Measurements from ENCODE around the gene PARVG.

PARVG gene

DNA sequence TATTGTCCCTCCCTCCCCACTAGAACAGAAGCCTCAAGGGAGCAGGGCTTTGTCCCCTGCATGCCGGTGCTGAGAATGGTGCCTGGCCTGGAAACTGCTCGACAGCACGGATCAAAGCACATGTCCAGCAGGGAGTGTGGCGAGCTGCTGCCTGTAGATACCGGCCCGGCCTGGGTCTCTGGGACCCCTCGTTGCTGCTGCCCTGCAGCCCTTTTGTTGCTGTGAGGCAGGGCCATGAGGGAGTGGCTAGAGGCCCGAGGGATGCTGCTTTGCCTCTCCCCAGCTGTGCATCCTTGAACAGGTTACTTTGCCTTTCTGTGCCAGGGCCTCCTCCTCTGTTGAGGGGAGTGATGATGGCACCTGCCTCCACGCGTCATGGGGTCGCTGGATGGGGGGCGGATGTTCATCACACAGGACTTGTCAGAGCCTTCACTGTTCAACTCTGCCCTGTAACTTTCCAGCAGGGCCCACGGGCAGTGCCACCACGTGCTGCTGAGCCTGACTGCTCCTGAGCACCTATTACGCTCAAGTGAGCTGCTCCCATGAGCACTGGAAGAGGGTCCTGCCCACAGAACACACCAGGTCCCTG lies 15.3 kb upstream of the PARVG start:
- H3K4me1 ChIP-seq (ENCODE audit: control insufficient read depth, insufficient read depth, low read length): peaks cover 2% of the 10 kb centered on the region
- no peak for DNase-seq (ENCODE audit: low read depth, low spot score)
- no peaks in the 10 kb centered on the region for H3K36me3 ChIP-seq (ENCODE audit: control insufficient read depth, insufficient read depth, low read length)
- no CpG with 5 or more reads among the region's 15 CpGs for WGBS (ENCODE audit: insufficient coverage, insufficient read length)
- no peaks in the 10 kb centered on the region for H3K9me3 ChIP-seq (ENCODE audit: control insufficient read depth, insufficient read depth, low read length)
- H3K27me3 ChIP-seq (ENCODE audit: control insufficient read depth, insufficient read depth, low read length): no peaks in the 10 kb centered on the region
- no peak overlapping the region for H3K27ac ChIP-seq (ENCODE audit: low read length)
- no peak overlapping the region for H3K4me3 ChIP-seq (ENCODE audit: low read length)

GRCh38 chr22:44166498-44167276 lies 14.0 kb upstream of the PARVG start:
- peaks cover 4% of the 10 kb centered on the region for H3K4me1 ChIP-seq (ENCODE audit: control insufficient read depth, insufficient read depth, low read length)
- no peak for DNase-seq (ENCODE audit: low read depth, low spot score)
- H3K27me3 ChIP-seq (ENCODE audit: control insufficient read depth, insufficient read depth, low read length): no peaks in the 10 kb centered on the region
- H3K9me3 ChIP-seq (ENCODE audit: control insufficient read depth, insufficient read depth, low read length): no peaks in the 10 kb centered on the region
- H3K27ac ChIP-seq (ENCODE audit: low read length): no peak overlapping the region
- no CpG with 5 or more reads among the region's 20 CpGs for WGBS (ENCODE audit: insufficient coverage, insufficient read length)
- no peaks in the 10 kb centered on the region for H3K36me3 ChIP-seq (ENCODE audit: control insufficient read depth, insufficient read depth, low read length)
- no peak overlapping the region for H3K4me3 ChIP-seq (ENCODE audit: low read length)

GRCh38 chr22:44167501-44167900 lies 13.2 kb upstream of the PARVG start:
- H3K27me3 ChIP-seq (ENCODE audit: control insufficient read depth, insufficient read depth, low read length): no peaks in the 10 kb centered on the region
- no peaks in the 10 kb centered on the region for H3K9me3 ChIP-seq (ENCODE audit: control insufficient read depth, insufficient read depth, low read length)
- no CpG with 5 or more reads among the region's 12 CpGs for WGBS (ENCODE audit: insufficient coverage, insufficient read length)
- no peak overlapping the region for H3K4me3 ChIP-seq (ENCODE audit: low read length)
- peaks cover 5% of the 10 kb centered on the region for H3K4me1 ChIP-seq (ENCODE audit: control insufficient read depth, insufficient read depth, low read length)
- no peak overlapping the region for H3K27ac ChIP-seq (ENCODE audit: low read length)
- DNase-seq (ENCODE audit: low read depth, low spot score): no peak
- no peaks in the 10 kb centered on the region for H3K36me3 ChIP-seq (ENCODE audit: control insufficient read depth, insufficient read depth, low read length)

DNA sequence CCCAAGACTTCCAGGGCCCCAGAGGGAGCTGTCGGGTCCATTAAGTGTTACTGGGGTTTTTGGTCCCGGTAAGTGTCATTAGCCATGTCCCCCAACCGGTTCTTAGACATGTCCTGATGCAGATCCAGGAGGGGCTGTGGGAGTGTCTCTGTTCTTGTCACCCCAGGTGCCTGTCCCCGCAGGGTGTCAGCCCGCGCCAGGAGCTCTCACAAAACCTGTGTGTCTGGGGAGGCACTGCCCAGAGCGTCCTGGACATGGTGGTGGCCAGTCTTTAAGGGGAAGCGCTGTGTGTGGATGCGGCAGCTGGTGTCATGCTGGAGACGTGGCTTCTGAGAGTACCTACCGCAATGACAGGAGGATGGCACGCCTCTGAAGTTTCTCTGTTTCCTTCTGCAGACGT lies 12.5 kb upstream of the PARVG start:
- Histone ChIP-seq H3K27ac (ENCODE audit: low read length) (no peak overlapping the region), H3K4me1 (ENCODE audit: control insufficient read depth, insufficient read depth, low read length) (peaks cover 5% of the 10 kb centered on the region), H3K27me3 (ENCODE audit: control insufficient read depth, insufficient read depth, low read length) (no peaks in the 10 kb centered on the region), H3K36me3 (ENCODE audit: control insufficient read depth, insufficient read depth, low read length) (no peaks in the 10 kb centered on the region), H3K4me3 (ENCODE audit: low read length) (no peak overlapping the region), H3K9me3 (ENCODE audit: control insufficient read depth, insufficient read depth, low read length) (no peaks in the 10 kb centered on the region)
- no peak for DNase-seq (ENCODE audit: low read depth, low spot score)
- WGBS (ENCODE audit: insufficient coverage, insufficient read length): no CpG with 5 or more reads among the region's 13 CpGs

- no peak for DNase-seq (ENCODE audit: low read depth, low spot score)
These were observed 10.3 kb upstream of the PARVG start for GRCh38 chr22:44170470-44170869.

GRCh38 chr22:44171561-44171960 lies 9.2 kb upstream of the PARVG start:
- H3K4me3 ChIP-seq (ENCODE audit: low read length): no peak overlapping the region
- WGBS (ENCODE audit: insufficient coverage, insufficient read length): no CpG with 5 or more reads among the region's 6 CpGs

More at GRCh38 chr22:44170470-44170869, 10.3 kb upstream of the PARVG start:
- Histone ChIP-seq H3K36me3 (ENCODE audit: control insufficient read depth, insufficient read depth, low read length) (no peaks in the 10 kb centered on the region), H3K27ac (ENCODE audit: low read length) (no peak overlapping the region), H3K4me1 (ENCODE audit: control insufficient read depth, insufficient read depth, low read length) (peaks cover 5% of the 10 kb centered on the region), H3K27me3 (ENCODE audit: control insufficient read depth, insufficient read depth, low read length) (no peaks in the 10 kb centered on the region), H3K4me3 (ENCODE audit: low read length) (no peak overlapping the region), H3K9me3 (ENCODE audit: control insufficient read depth, insufficient read depth, low read length) (no peaks in the 10 kb centered on the region)
- WGBS (ENCODE audit: insufficient coverage, insufficient read length): no CpG with 5 or more reads among the region's 11 CpGs

GRCh38 chr22:44172370-44173108 lies 8.2 kb upstream of the PARVG start:
- no CpG with 5 or more reads among the region's 22 CpGs for WGBS (ENCODE audit: insufficient coverage, insufficient read length)
- Histone ChIP-seq H3K27ac (ENCODE audit: low read length) (no peak overlapping the region), H3K36me3 (ENCODE audit: control insufficient read depth, insufficient read depth, low read length) (no peaks in the 10 kb centered on the region), H3K27me3 (ENCODE audit: control insufficient read depth, insufficient read depth, low read length) (no peaks in the 10 kb centered on the region), H3K4me3 (ENCODE audit: low read length) (no peak overlapping the region), H3K4me1 (ENCODE audit: control insufficient read depth, insufficient read depth, low read length) (peaks cover 3% of the 10 kb centered on the region), H3K9me3 (ENCODE audit: control insufficient read depth, insufficient read depth, low read length) (no peaks in the 10 kb centered on the region)
- DNase-seq (ENCODE audit: low read depth, low spot score): no peak

More at GRCh38 chr22:44171561-44171960, 9.2 kb upstream of the PARVG start:
- DNase-seq (ENCODE audit: low read depth, low spot score): no peak
- Histone ChIP-seq H3K36me3 (ENCODE audit: control insufficient read depth, insufficient read depth, low read length) (no peaks in the 10 kb centered on the region), H3K9me3 (ENCODE audit: control insufficient read depth, insufficient read depth, low read length) (no peaks in the 10 kb centered on the region), H3K27me3 (ENCODE audit: control insufficient read depth, insufficient read depth, low read length) (no peaks in the 10 kb centered on the region), H3K4me1 (ENCODE audit: control insufficient read depth, insufficient read depth, low read length) (peaks cover 3% of the 10 kb centered on the region), H3K27ac (ENCODE audit: low read length) (no peak overlapping the region)

GRCh38 chr22:44173154-44173553 lies 7.6 kb upstream of the PARVG start:
- WGBS (ENCODE audit: insufficient coverage, insufficient read length): no CpG with 5 or more reads among the region's 10 CpGs
- no peaks in the 10 kb centered on the region for H3K9me3 ChIP-seq (ENCODE audit: control insufficient read depth, insufficient read depth, low read length)
- no peak for DNase-seq (ENCODE audit: low read depth, low spot score)
- H3K4me1 ChIP-seq (ENCODE audit: control insufficient read depth, insufficient read depth, low read length): peaks cover 3% of the 10 kb centered on the region
- no peak overlapping the region for H3K4me3 ChIP-seq (ENCODE audit: low read length)
- no peaks in the 10 kb centered on the region for H3K36me3 ChIP-seq (ENCODE audit: control insufficient read depth, insufficient read depth, low read length)
- H3K27me3 ChIP-seq (ENCODE audit: control insufficient read depth, insufficient read depth, low read length): no peaks in the 10 kb centered on the region
- H3K27ac ChIP-seq (ENCODE audit: low read length): no peak overlapping the region

GRCh38 chr22:44175676-44176075 lies 5.0 kb upstream of the PARVG start:
- Histone ChIP-seq H3K4me1 (ENCODE audit: control insufficient read depth, insufficient read depth, low read length) (peaks cover 2% of the 10 kb centered on the region), H3K4me3 (ENCODE audit: low read length) (no peak overlapping the region), H3K27ac (ENCODE audit: low read length) (no peak overlapping the region), H3K27me3 (ENCODE audit: control insufficient read depth, insufficient read depth, low read length) (no peaks in the 10 kb centered on the region), H3K36me3 (ENCODE audit: control insufficient read depth, insufficient read depth, low read length) (no peaks in the 10 kb centered on the region), H3K9me3 (ENCODE audit: control insufficient read depth, insufficient read depth, low read length) (no peaks in the 10 kb centered on the region)
- WGBS (ENCODE audit: insufficient coverage, insufficient read length): no CpG with 5 or more reads among the region's 8 CpGs
- no peak for DNase-seq (ENCODE audit: low read depth, low spot score)

DNA sequence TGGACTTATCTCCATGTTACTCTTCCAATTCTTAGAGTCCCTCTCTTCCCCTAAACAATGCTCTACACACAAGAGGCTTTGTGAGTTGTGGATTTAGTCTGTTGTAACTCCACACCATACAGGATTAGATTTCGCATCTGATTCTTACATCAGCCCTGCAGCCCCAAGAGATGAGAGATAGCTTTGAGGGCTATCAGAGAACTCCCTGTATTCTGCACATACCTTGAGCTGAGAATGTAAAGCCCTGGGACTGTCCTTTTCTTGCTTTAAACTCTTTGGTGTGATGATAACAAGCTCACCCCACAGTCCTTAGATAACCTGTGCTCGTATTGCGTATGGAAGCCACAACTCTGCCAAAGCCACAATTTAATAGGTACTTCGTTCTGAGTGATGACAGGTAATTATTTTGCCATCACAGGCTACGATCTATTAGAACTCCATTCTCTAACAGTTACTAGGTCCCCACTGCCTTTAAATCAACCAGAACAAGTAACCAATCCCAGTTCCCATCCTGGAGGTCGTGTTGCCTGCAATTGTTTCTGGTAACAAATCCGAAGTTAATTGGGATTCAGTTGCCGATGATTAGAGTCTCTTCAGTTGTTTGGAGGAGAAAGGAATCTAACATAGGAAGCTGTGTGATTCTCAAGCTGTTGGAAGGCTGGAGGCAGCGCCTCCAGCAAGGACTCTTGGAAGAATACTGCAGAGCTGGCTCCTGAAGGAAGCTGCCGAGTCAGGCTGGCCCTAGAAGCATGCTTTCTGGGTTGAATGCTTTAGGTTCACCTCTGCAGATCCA lies 1.3 kb upstream of the PARVG start:
- no peak for DNase-seq (ENCODE audit: low read depth, low spot score)
- H3K4me1 ChIP-seq (ENCODE audit: control insufficient read depth, insufficient read depth, low read length): no peaks in the 10 kb centered on the region
- H3K9me3 ChIP-seq (ENCODE audit: control insufficient read depth, insufficient read depth, low read length): no peaks in the 10 kb centered on the region
- no peaks in the 10 kb centered on the region for H3K27me3 ChIP-seq (ENCODE audit: control insufficient read depth, insufficient read depth, low read length)
- H3K4me3 ChIP-seq (ENCODE audit: low read length): no peak overlapping the region
- no CpG with 5 or more reads among the region's 10 CpGs for whole genome bisulfite sequencing (ENCODE audit: insufficient coverage, insufficient read length)
- no peaks in the 10 kb centered on the region for H3K36me3 ChIP-seq (ENCODE audit: control insufficient read depth, insufficient read depth, low read length)
- H3K27ac ChIP-seq (ENCODE audit: low read length): no peak overlapping the region

Data from iPS DF 6.9 (cell line).